GM12874 (cell line): ENCODE results near the gene NOBOX.

ENCODE experiments used
- TF ChIP-seq, protein P1 (sequence below): IDR thresholded peaks from 2 replicates; pipeline ENCODE4 v1.5.1; 2011; ENCODE audit warnings: low read depth, mild to moderate bottlenecking, control low read depth, low read length, moderate library complexity; ENCODE audit not compliant: insufficient read depth

The NOBOX gene

GRCh38 chr7:144403649-144404061, at the start of gene NOBOX:
NOBOX (minus strand) TSS chr7:144403693.
- TF ChIP-seq, protein P1, sequence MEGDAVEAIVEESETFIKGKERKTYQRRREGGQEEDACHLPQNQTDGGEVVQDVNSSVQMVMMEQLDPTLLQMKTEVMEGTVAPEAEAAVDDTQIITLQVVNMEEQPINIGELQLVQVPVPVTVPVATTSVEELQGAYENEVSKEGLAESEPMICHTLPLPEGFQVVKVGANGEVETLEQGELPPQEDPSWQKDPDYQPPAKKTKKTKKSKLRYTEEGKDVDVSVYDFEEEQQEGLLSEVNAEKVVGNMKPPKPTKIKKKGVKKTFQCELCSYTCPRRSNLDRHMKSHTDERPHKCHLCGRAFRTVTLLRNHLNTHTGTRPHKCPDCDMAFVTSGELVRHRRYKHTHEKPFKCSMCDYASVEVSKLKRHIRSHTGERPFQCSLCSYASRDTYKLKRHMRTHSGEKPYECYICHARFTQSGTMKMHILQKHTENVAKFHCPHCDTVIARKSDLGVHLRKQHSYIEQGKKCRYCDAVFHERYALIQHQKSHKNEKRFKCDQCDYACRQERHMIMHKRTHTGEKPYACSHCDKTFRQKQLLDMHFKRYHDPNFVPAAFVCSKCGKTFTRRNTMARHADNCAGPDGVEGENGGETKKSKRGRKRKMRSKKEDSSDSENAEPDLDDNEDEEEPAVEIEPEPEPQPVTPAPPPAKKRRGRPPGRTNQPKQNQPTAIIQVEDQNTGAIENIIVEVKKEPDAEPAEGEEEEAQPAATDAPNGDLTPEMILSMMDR = no peak

DNA sequence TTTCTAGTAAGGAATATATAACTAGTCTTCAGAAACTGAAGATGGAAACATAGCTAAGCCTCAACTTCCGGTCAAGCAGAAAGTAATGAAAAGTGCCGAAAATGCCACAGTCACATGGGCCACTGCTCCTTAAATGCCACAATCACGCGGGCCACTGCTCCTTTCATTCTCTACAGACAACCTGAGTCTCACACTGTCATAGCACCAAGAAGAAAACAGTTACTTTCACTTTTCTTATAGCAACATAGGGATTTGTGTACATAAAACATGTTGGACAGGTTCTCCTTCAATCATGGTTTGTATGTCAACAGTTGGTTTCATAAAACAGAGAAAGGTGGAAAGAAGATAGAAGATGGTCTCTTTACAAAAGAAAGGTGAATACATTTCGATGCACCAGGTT, 48.6 kb upstream of the NOBOX start:
- TF ChIP-seq, protein P1 = no peak

DNA sequence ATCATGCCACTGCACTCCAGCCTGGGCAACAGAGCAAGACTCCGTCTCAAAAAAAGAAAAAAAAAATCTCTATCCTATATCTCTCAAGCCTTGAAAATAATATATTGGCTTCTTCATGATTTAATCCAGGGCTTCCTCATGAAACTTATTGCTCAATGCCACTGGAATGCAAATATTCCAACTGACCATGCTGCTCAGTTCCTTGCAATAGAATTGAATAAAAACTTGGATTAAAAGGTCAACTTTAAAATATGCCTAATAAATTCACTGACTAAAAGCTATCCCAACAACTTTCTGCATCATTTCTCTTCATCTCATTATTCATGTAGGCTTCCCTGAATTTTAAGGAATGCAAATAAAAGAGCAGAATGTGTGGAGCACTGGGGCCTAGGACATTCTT, 42.1 kb upstream of the NOBOX start:
- TF ChIP-seq, protein P1 = no peak

- TF ChIP-seq, protein P1 = no peak
Measured at GRCh38 chr7:144439717-144440205, 36.3 kb upstream of the NOBOX start.

- TF ChIP-seq, protein P1 = no peak
Measured at GRCh38 chr7:144438759-144439158, 35.3 kb upstream of the NOBOX start.

DNA sequence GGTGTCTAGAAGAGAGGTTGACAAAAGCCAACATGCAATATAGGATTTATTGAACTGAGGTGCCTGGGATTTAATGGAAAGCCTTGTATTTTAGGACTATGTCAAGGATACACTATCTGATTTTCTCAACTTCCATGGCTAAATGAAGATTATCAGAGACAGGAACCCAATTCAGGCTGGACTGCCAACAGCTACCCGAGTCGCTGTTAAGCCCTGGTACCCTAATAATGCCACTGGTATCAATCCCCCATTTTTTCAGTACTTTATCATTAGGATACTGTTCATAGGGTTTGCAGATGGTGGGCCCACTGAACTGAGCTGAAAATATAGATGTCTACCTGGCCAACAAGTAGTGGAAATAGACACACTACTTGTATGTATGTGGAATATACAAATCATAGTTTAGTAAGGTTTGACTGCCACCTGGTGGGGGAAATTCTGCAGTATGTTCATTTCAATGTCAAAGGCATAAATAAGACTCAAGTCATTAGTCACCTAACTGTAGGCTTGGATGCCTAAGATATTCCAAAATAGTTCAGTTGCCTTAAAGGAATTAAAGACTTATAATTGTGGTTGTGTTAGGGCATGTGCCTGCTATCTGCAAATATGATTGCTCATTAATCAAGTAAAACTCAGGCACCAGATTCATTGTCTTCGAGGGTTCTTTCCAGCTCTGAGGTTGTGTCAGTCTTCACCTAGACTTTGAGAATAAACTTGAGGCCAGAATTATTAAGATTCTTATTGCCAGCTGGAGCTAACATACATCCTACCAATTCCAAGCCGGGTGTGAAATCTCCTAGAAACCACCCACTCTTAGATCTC, 34.1 kb upstream of the NOBOX start:
- TF ChIP-seq, protein P1 = peak; percentile 32; the same call in 1 of the 2 replicates

DNA sequence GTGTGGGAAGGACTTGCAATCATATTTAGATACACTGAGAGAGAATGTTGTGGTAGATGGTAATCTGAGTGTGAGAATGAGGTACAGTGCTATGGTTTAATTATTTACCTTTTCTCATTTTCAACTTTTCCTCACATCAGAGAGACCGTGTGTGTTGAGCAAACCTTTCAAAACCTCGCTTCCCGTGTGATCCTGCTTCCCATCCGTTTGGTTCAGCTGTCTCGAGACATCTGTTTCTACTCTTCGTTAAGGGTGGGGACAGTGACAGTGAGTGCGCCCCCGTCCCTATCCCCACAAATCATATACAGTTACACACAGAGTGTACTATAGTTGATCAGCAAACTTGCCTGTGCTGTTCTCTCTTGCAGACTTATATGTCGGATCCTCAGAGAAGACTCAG, 33.0 kb upstream of the NOBOX start:
- TF ChIP-seq, protein P1 = no peak
